Neural progenitor cell (in vitro differentiated cells): ENCODE data around the gene PSMD5. TPM values are rescaled to one million over a fixed set of nuclear protein-coding genes. Genes with fewer than 3 reads are reported as not detected.

ENCODE experiments used
- DNase-seq: peaks from one replicate; pipeline ENCODE4 v3.0.0-alpha.2; 2016; ENCODE audit warnings: low spot score
- H2AFZ ChIP-seq: fragments of 200-600 bp; sonication (generic); replicated peaks from 2 replicates; pipeline ENCODE4 v1.6.1; 2016; ENCODE audit warnings: antibody characterized with exemption
- H3F3A ChIP-seq: fragments of 200-600 bp; sonication (generic); 2 replicates; pipeline ENCODE4 v1.6.1; 2016; ENCODE audit warnings: antibody characterized with exemption, low read depth
- H3K27ac ChIP-seq: fragments of 200-600 bp; sonication (generic); 2 replicates; pipeline ENCODE4 v1.5.1; 2016; ENCODE audit warnings: mild to moderate bottlenecking
- H3K27me3 ChIP-seq: fragments of 200-600 bp; sonication (generic); 2 replicates; pipeline ENCODE4 v1.6.1; 2016; ENCODE audit warnings: mild to moderate bottlenecking, moderate library complexity
- H3K36me3 ChIP-seq: fragments of 200-600 bp; sonication (generic); 2 replicates; pipeline ENCODE4 v1.5.1; 2016
- H3K4me1 ChIP-seq: fragments of 200-600 bp; sonication (generic); 2 replicates; pipeline ENCODE4 v1.6.1; 2016; ENCODE audit warnings: mixed run types
- H3K4me2 ChIP-seq: fragments of 200-600 bp; sonication (generic); 2 replicates; pipeline ENCODE4 v1.6.1; 2016
- H3K4me3 ChIP-seq: fragments of 200-600 bp; sonication (generic); 2 replicates; pipeline ENCODE4 v1.5.1; 2016
- H3K79me2 ChIP-seq: fragments of 200-600 bp; sonication (generic); 2 replicates; pipeline ENCODE4 v1.6.1; 2016; ENCODE audit warnings: low read depth
- H3K9ac ChIP-seq: fragments of 200-600 bp; sonication (generic); 2 replicates; pipeline ENCODE4 v1.6.1; 2016
- H3K9me3 ChIP-seq: fragments of 200-600 bp; sonication (generic); 2 replicates; pipeline ENCODE4 v1.5.1; 2016; ENCODE audit warnings: low read depth
- H4K20me1 ChIP-seq: fragments of 200-600 bp; sonication (generic); 2 replicates; pipeline ENCODE4 v1.6.1; 2016; ENCODE audit warnings: low read depth
- H3K27ac Mint-ChIP-seq: 3 replicates; pipeline ENCODE4 v1.8.0; 2021; ENCODE audit warnings: mixed read lengths
- H3K27me3 Mint-ChIP-seq: 2 replicates; pipeline ENCODE4 v1.8.0; 2022; ENCODE audit warnings: low read depth, mild to moderate bottlenecking, inconsistent platforms, moderate library complexity, mixed read lengths; ENCODE audit not compliant: insufficient read depth
- H3K36me3 Mint-ChIP-seq: 3 replicates; pipeline ENCODE4 v1.8.0; 2021; ENCODE audit warnings: mixed read lengths
- H3K4me1 Mint-ChIP-seq: 3 replicates; pipeline ENCODE4 v1.8.0; 2021; ENCODE audit warnings: mixed read lengths
- H3K4me3 Mint-ChIP-seq: 3 replicates; pipeline ENCODE4 v1.8.0; 2021; ENCODE audit warnings: mild to moderate bottlenecking, moderate library complexity, mixed read lengths
- H3K9me3 Mint-ChIP-seq: 3 replicates; pipeline ENCODE4 v1.8.0; 2020; ENCODE audit warnings: mixed read lengths
- EZH2 ChIP-seq: fragments of 200-600 bp; sonication (generic); IDR thresholded peaks from 2 replicates; pipeline ENCODE4 v1.6.1; 2017; ENCODE audit warnings: antibody characterized with exemption, mild to moderate bottlenecking, moderate library complexity
- EZH2phosphoT487 ChIP-seq: fragments of 200-600 bp; sonication (generic); IDR thresholded peaks from 2 replicates; pipeline ENCODE4 v1.6.1; 2017; ENCODE audit warnings: antibody characterized with exemption
- total RNA-seq: library from RNA; depleted of rRNA; stranded (reverse); fragments of >200 nt; gene quantifications from 2 replicates; pipeline ENCODE4 v1.2.3, GENCODE V29; 2015; ENCODE audit warnings: low replicate concordance
- TF ChIP-seq, protein P1 (sequence below): fragments of 200-600 bp; sonication (generic); IDR thresholded peaks from 2 replicates; pipeline ENCODE4 v1.5.1; 2017; ENCODE audit warnings: antibody characterized with exemption, mild to moderate bottlenecking

Gene PSMD5
- total RNA-seq, 1 donor from 2014 or later: 8.7 TPM

DNA sequence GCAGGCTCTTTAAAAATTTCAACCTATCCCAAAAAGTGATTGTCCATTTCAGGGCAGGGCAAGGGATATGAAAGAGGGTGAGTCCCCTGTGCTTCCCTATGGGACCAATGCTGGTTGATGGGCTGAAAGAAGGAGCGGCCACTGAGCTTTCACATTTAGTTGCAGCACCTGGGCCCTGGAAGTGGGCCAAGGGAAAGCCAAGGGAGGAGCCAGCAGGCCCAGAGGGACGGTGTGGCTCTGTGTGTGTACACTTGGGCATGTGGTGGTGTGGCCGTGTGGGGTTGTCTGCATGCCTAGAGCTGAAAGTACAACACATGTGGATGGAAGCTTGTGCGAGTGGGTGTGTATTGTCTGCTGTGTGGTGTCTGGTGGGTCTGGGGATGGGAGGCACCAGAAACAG lies 14.0 kb upstream of the PSMD5 start:
- Histone ChIP-seq H3K4me2 (no peak overlapping the region), H3K27me3 (no peaks in the 10 kb centered on the region), H3K9me3 (no peaks in the 10 kb centered on the region), H3K4me1 (peaks cover 16% of the 10 kb centered on the region), H3F3A (peaks cover 9% of the 10 kb centered on the region), H2AFZ (no peak overlapping the region), H3K9ac (no peak overlapping the region), H4K20me1 (no peaks in the 10 kb centered on the region), H3K79me2 (no peaks in the 10 kb centered on the region), H3K27ac (no peak overlapping the region), H3K4me3 (no peak overlapping the region), H3K36me3 (no peaks in the 10 kb centered on the region)
- H3K4me1 Mint-ChIP-seq: peaks cover 13% of the 10 kb centered on the region
- no peak overlapping the region for H3K27ac Mint-ChIP-seq
- no peaks in the 10 kb centered on the region for H3K27me3 Mint-ChIP-seq
- H3K36me3 Mint-ChIP-seq: peaks cover 10% of the 10 kb centered on the region
- H3K4me3 Mint-ChIP-seq: no peak overlapping the region
- TF ChIP-seq EZH2phosphoT487: no peak
- no peak for TF ChIP-seq EZH2
- TF ChIP-seq, protein P1, sequence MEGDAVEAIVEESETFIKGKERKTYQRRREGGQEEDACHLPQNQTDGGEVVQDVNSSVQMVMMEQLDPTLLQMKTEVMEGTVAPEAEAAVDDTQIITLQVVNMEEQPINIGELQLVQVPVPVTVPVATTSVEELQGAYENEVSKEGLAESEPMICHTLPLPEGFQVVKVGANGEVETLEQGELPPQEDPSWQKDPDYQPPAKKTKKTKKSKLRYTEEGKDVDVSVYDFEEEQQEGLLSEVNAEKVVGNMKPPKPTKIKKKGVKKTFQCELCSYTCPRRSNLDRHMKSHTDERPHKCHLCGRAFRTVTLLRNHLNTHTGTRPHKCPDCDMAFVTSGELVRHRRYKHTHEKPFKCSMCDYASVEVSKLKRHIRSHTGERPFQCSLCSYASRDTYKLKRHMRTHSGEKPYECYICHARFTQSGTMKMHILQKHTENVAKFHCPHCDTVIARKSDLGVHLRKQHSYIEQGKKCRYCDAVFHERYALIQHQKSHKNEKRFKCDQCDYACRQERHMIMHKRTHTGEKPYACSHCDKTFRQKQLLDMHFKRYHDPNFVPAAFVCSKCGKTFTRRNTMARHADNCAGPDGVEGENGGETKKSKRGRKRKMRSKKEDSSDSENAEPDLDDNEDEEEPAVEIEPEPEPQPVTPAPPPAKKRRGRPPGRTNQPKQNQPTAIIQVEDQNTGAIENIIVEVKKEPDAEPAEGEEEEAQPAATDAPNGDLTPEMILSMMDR: no peak
- no peaks in the 10 kb centered on the region for H3K9me3 Mint-ChIP-seq
- no peak for DNase-seq

DNA sequence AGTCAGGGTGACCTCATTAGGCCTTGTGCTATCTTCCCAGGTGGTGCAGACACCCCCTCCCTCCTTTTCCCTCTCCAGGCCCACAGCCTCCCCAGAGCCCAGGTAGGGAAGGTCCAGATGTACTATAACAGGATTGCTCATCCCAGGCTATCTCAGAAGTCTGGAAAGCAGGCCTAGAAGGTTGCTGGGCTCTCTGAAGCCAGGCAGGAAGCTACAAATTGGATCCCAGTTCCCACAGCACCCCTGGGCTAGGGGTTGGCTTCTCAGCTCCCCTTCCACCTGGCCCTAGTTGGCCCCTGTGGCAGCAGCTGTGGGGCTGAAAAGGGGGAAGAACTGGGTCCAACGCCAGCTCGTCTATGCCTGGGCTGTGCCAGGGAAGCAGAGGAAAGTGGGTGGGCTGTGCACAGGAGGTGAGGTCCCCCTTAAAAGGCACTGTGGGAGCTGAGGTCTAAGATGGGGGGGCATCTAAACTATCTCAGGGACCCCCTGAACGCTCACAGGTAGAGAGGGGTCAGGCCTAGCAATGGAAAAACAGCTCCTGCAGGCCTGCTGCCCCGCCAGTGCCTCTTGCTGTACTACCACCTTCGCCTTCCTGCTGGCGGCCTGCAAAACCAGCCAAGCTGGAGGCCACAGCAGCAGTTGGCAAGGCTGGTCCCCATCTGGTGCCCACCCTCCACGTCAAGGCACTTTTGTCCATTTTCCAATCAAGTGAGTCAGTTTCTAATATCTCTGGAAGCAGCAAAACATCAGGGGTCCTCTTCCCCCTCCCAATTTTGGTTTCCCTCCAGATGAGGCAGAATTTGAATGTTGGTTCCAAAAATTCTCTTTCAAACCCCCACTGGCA lies 13.3 kb upstream of the PSMD5 start:
- no peak for DNase-seq
- Mint-ChIP-seq H3K4me1 (peaks cover 16% of the 10 kb centered on the region), H3K27me3 (no peaks in the 10 kb centered on the region), H3K9me3 (no peaks in the 10 kb centered on the region), H3K36me3 (peaks cover 9% of the 10 kb centered on the region), H3K27ac (no peak overlapping the region), H3K4me3 (no peak overlapping the region)
- Histone ChIP-seq H3K9me3 (no peaks in the 10 kb centered on the region), H2AFZ (no peak overlapping the region), H3K36me3 (no peaks in the 10 kb centered on the region), H3K4me2 (no peak overlapping the region), H4K20me1 (no peaks in the 10 kb centered on the region), H3K4me3 (no peak overlapping the region), H3K27me3 (no peaks in the 10 kb centered on the region), H3K9ac (no peak overlapping the region), H3K4me1 (peaks cover 22% of the 10 kb centered on the region), H3F3A (peaks cover 13% of the 10 kb centered on the region), H3K27ac (no peak overlapping the region), H3K79me2 (no peaks in the 10 kb centered on the region)
- TF ChIP-seq, protein P1: no peak
- no peak for TF ChIP-seq EZH2phosphoT487
- TF ChIP-seq EZH2: no peak

DNA sequence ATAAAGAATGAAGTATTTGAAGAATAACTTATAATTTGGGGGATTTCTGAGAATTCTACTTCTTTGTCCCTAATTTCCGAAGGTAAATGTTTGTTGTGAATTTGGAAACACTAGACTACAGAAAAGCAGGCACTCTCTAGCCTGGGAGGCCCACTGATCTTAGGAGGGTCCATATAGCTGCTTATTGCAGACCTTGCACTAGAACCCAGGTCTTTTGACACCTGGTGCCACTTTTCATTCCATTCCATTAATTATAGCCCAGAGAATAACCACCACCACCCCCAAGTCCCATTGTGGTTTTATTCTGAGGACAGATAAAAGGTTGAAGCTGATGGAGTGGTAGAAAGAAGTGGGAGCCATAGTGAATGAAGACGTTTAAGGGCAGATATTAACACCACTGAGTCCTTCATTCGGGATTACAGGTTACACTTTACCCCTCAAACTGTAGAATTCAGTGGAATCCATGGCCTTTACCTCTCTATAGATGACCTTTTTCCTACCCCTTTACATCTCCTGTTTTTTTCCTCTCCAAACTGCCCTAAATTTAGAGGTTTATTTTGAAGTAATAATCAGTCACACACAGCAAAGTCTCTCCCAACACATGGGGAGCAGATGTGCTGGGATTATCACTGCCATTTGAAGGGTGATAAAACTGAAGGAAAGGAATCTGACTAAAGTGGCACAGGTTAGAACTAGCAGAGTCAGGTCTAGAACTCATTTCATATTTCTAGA lies 12.0 kb upstream of the PSMD5 start:
- Histone ChIP-seq H3K4me1 (peaks cover 22% of the 10 kb centered on the region), H3K79me2 (no peaks in the 10 kb centered on the region), H3K36me3 (no peaks in the 10 kb centered on the region), H3K27me3 (no peaks in the 10 kb centered on the region), H3F3A (peaks cover 13% of the 10 kb centered on the region), H3K4me3 (no peak overlapping the region), H4K20me1 (no peaks in the 10 kb centered on the region), H3K4me2 (no peak overlapping the region), H3K27ac (no peak overlapping the region), H3K9ac (no peak overlapping the region), H3K9me3 (no peaks in the 10 kb centered on the region), H2AFZ (no peak overlapping the region)
- TF ChIP-seq EZH2phosphoT487: no peak
- TF ChIP-seq, protein P1: no peak
- TF ChIP-seq EZH2: no peak
- Mint-ChIP-seq H3K4me3 (no peak overlapping the region), H3K27me3 (no peaks in the 10 kb centered on the region), H3K9me3 (no peaks in the 10 kb centered on the region), H3K36me3 (peaks cover 6% of the 10 kb centered on the region), H3K27ac (no peak overlapping the region), H3K4me1 (peaks cover 16% of the 10 kb centered on the region)
- no peak for DNase-seq
